Activated CD4-positive, alpha-beta T cell treated with anti-CD3 and anti-CD28 coated beads, Interleukin-2, Interleukin-6, amounts not matched to agents 100 ng/mL and 50 ng/mL, durations not matched to agents 16 hours and 8 hours (primary cell): ENCODE data around the gene SYT14.
A peak's percentile ranks its signal among the peaks of the same experiment; 100 is the strongest.
"Not testable (repeated sequence)": the region's sequence is repeated elsewhere in the genome, so short reads cannot be mapped to it uniquely, and the experiment has no call there.

ENCODE experiments used
- DNase-seq: peaks from one replicate; pipeline ENCODE4 v3.0.0-alpha.2; 2020

SYT14 gene

DNA sequence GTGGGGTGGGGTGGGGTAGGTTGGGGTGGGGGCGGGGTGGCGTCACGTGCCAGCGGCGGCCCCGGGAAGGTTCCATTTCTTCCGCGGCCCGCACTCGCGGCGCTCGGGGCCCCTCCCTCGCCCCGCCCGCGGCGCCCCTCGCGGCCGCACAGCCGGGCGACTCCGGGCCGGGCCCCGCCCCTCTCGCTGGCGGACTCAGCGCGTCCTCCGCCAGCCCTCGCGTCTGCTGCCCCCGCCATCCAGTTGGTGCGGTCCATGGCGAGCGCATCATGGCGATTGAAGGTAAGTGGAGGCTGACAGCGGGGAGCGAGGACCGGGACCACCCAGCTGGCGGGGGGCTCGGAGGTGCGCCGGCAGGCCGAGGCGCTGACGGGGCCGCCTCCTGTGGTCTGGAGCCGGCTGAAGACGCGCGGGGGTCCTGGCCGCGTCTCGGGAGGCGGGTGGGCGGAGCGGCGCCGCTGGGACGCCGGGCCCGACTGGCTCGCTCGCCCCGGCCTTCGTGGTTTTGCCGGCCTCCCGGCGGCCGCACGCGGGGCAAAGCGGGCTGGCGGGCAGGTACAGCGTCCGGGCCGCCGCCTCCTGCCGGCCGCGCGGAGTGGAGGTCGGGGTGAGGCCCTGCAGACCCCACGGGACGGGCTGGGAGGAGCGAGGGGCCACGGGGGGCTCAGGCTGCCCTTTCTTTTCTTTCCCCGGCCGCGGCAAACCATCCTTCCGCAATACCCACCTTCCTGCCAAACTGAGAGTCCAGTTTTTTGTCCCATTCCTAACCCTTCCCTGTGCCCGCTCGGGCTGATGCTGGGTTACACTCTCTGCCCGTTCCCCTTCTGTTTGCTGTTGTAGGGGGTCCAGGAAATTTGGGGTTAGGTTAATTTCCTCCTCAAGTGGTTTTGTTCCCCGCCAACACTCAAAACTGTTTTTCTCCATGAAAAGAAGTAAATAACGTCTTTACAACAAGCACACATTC, at the start of gene SYT14:
TSS of gene SYT14 (plus strand) at position 222 of the 964 bp plus-strand sequence. CDS start at position 270, 48 bp downstream.
- no peak for DNase-seq

DNA sequence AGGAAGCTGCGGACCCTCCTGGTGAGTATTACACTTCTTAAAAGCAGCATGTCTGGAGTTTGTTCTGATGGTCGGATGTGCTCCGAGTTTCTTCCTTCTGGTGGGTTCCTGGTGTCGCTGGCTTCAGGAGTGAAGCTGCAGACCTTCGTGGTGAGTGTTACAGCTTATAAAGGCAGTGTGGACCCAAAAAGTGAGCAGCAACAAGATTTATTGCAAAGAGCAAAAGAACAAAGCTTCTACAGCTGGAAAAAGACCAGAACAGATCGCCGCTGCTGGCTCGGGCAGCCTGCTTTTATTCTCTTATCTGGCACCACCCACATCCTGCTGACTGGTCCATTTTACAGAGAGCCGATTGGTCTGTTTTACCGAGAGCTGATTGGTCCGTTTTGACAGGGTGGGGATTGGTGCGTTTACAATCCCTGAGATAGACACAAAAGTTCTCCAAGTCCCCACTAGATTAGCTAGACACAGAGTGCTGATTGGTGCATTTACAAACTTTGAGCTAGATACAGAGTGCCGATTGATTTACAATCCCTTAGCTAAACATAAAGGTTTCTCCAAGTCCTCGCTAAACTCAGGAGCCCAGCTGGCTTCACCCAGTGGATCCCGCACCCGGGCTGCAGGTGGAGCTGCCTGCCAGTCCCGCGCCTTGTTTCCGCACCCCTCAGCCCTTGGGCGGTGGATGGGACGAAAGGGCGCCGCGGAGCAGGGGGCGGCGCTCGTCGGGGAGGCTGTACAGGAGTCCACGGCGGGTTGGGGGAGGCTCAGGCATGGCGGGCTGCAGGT, 49.5 kb upstream of the SYT14 start:
- DNase-seq = not testable (repeated sequence)

DNA sequence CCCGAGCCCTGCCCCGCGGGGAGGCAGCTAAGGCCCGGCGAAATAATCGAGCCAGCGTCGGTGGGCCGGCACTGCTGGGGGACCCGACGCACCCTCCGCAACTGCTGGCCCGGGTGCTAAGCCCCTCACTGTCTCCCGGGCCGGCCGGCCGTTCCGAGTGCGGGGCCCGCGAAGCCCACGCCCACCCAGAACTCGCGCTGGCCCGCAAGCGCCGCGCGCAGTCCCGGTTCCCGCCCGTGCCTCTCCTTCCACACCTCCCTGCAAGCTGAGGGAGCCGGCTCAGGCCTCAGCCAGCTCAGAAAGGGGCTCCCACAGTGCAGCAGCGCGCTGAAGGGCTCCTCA, 49.0 kb upstream of the SYT14 start:
- DNase-seq = no peak

DNA sequence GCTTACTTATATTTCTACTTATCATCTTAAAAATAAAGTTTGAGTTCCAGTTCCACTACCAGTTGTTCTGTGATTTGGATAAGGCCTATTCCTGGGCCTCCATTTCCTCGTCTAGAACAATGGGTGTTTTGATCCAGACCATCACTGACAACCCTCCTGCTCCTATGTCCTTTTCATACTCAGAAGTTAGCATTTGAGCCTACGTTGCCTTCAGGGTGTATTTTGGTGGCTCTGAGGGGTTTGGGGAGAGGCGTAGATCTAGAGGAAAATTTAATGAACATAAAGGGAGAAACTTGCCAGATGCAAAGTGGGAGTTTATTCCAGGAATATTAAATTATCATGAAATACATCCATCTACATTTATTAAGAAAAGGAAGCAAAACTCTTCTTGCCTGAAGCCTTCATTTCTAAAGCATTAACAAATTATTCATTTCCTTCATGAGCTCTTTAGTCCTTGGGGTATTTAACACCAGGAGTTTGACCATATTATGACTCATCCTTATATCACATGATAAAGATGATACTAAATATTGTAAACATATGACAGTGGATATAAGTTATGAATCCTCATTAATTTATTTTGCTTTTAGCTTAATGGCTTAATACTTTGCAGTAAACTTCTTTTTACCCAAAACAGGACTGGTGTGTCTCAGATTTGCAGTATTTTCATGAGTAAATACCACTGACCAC, 47.2 kb upstream of the SYT14 start:
- DNase-seq = no peak

DNA sequence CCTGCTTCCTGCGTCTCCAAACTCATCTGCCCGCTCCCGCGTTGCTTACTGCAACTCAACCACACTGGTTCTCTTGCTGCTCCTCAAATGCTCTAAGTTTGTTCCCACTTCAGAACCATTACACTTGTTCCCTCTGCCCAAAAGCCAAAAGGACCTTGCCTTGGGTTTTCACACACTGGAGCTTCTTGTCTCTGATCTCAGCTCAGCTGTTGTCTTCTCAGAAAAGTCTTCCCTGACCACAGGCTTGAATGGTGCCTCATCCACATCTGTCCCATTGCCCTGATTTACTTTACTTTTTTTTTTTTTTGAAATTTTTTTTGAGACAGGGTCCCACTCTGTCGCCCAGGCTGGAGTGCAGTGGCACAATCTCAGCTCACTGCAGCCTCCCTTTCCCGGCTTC, 44.3 kb upstream of the SYT14 start:
- no peak for DNase-seq

DNA sequence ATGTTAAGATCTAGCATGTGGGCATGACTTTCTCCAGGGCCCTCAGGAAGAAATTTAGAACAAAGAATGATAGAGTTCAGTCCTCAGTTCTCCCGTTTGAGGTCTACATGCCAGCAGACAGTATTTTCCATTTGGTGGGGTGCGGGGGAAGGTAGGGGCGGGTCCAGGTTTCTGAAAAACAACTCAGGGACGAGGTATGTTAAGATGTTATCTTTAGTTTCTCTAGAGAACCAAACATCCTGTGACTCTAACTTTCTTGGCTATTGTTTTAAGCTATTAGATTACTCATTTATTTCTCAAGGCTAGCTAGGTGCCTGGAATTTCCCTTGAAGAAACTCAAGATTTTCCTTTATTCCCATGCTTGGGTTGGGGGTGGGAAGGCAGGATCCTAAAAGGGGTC, 42.3 kb upstream of the SYT14 start:
- no peak for DNase-seq

DNA sequence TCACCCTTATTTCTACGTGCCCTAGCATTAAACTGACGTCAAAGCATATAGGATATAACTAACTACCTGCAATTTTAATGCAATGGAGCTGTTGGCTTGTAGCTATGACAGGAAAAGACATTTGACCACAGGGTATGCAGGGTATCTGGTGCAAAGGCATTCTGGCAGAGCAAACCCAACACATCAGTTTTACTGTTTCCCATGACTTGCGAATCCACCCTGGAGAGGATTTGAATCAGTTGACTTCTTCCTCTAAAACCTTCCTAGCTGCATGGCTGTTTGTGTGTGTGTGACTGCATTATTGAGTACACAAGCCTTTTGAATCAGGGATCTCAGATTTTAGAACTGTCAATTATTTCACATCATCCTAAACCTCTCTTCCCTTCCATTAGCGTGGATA, 41.7 kb upstream of the SYT14 start:
- no peak for DNase-seq

DNA sequence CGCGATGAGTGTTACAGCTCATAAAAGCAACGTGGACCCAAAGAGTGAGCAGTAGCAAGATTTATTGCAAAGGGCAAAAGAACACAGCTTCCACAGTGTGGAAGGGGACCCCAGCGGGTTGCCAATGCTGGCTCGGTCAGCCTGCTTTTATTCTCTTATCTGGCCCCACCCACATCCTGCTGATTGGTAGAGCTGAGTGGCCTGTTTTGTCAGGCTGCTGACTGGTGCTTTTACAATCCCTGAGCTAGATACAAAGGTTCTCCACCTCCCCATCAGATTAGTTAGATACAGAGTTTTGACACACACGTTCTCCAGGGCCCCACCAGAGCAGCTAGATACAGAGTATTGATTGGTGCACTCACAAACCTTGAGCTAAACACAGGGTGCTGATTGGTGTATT, 39.7 kb upstream of the SYT14 start:
- DNase-seq = not testable (repeated sequence)

DNA sequence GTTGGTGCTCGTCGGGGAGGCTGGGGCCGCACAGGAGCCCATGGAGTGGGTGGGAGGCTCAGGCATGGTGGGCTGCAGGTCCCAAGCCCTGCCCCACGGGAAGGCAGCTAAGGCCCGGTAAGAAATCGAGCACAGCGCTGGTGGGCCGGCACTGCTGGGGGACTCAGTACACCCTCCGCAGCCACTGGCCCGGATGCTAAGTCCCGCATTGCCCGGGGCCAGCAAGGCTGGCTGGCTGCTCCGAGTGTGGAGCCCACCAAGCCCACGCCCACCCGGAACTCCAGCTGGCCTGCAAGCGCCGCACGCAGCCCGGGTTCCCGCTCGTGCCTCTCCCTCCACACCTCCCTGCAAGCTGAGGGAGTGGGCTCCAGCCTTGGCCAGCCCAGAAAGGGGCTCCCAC, 39.2 kb upstream of the SYT14 start:
- not testable (repeated sequence) for DNase-seq

DNA sequence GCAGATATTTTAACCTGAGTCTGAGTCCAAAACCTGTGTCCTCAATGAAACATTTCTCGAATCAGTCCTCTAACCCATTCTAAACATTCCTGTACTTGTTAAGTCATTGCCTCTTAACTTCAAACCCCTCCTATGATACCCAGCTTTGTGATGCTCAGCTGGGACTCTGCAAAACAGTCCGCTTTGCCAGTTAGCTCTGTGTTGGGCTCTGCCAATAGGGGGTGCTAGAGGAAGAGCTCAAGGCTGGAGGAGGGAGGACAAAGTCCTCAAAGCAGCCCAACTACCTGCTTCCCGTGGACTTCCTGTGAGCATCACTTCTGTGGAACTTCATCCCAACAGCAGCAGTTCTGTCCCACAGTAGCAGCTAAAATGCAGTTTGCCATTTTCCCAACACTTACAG, 38.1 kb upstream of the SYT14 start:
- DNase-seq = peak; percentile 53

DNA sequence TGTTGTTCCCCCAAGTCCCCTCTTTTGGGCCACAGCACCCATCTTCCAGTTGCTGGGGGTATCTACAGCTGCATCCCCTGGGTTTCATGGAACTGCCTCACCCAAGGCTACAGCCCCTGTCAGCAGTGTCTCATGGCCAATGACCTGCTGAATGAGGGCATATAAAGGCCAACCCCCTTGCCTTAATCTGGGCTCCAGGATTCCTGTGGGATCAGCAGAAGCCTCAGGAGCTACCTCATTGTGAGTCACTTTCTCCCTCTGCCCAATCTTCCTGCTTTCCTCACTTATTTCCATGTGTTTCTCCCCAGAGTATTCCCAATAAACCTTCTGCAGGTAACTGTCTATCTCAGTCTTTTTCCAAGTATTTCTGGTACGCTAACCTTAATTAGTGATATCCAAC, 37.3 kb upstream of the SYT14 start:
- no peak for DNase-seq

DNA sequence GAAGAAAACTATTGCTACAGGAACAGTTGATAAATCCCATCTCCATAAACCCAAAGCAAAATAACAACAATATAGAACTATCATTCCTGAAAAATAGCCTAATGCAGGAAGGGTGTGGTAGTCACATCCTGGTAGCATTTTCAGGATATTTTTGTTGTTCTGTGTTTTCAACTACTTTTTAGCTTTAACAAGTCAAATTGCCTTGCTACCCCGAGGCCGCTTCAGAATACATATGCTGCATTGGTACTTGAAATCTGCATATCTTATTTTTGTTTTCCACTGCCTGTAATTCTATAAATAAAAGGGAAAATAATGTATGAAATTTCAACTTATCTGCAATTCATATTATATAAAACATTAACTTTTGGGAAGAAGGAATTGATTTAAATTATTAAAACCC, 36.8 kb upstream of the SYT14 start:
- DNase-seq = no peak

DNA sequence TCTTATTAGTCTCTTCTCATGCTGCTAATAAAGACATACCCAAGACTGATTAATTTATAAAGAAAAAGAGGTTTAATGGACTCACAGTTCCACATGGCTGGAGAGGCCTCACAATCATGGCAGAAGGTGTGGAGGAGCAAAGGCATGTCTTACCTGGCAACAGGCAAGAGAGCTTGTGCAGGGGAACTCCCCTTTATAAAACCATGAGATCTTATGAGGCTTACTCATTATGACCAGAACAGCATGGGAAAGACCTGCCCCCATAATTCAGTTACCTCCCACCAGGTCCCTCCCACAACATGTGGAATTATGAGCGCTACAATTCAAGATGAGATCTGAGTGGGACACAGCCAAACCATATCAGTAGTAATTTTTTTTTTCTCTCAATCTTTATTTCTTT, 33.2 kb upstream of the SYT14 start:
- DNase-seq = not testable (repeated sequence)

DNA sequence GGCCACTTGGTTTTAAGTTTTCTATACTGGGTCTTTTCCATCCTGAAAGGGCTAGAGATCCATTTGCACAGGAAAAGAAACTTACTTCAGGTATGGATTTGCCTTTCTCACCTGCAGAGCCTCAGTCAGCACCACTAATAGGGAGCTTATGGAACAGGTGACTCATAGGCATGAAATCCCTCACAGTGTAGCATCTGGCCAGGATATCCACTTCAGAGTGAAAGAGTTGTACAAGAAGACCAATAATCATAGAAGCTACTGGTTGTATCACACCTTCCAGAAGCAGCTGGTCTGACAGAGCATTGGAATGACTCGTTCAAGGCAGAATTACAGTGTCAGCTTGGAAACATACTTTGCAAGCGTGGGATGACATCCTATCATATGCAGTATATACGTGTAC, 26.3 kb upstream of the SYT14 start:
- DNase-seq = no peak

DNA sequence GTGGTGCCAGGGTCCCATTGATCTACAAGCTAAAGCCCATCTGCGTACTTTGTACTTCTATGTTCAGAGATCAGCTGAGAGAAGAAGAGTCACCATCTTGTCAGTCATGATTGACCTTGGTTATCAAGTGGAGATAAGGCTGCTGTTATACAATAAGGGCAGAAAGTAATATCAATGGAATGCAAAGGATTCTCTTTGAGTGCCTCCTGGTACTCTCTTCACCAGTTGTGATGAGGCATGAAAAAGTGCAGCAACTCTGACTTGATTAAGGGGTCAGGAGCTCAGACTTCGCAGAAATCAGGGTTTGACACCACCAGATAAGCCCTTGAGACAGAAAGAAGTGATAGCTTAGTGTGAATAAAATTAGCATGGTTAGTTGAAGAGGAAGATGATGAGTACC, 25.7 kb upstream of the SYT14 start:
- DNase-seq = no peak

DNA sequence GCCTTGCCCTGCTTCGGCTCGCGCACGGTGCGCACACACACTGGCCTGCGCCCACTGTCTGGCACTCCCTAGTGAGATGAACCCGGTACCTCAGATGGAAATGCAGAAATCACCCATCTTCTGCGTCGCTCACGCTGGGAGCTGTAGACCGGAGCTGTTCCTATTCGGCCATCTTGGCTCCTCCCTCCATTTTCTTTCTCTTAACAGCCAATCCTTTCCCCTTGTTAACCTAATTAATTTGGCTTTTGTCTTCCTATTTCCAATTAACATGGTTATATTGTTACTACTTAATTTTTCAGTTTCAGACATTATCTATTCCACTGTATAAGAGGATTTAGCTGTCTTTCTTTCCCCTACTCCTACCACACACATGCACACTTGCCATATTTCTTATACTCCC, 18.4 kb upstream of the SYT14 start:
- not testable (repeated sequence) for DNase-seq

DNA sequence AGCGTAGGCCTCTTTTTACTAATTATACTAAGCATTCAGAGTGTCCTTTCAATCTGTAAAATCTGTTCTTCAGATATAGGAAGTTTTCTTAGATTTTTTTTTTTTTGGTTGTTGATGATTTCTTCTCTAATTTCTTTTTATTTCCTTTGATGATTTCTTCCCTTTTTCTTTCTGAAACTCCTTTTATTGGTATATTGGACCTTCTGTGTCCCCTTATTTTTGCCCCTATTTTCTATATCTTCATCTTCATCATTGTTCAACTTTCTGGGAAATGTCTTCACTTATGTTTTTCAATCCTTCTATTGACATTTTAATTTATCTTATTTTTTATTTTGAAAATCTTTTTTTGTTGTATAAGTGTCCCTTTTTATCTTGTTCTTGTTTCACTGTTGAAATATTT, 17.2 kb upstream of the SYT14 start:
- no peak for DNase-seq

DNA sequence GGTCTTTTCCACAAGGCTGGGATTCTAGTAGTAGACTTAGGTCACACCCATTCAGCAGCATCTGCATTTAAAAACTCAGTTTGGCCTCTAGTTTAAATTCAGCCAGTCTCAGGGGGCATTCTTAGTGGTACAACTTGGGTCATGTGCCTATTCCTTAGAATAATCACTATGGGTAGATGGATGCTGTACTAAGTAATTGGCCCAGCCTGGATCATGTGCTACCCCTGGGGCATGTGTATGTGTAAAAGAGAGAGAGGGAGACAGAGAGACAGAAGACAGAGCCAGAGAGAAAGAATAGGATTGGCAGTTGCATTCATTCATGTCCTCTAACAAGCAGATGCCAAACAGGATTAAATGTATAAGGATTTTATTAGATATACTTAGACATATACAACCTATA, 13.6 kb upstream of the SYT14 start:
- no peak for DNase-seq

DNA sequence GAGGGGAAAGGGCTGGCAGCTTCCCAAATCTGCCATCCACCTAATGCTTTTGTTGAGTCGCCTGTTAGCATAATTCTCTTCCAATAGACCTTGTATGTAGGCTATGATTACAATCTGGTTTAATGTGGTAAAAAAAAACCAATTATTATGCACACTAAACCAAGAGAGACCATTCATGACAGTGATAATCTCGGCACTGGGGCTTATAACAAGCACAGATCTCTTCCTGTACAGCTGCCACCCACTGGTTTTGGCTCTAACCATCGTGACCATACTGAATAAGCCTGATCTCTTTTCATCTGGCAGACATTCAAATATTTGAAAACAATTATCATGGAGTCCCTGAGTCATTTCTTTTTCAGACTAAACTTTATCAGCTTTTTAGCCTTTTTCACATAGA, 12.0 kb upstream of the SYT14 start:
- DNase-seq = no peak

DNA sequence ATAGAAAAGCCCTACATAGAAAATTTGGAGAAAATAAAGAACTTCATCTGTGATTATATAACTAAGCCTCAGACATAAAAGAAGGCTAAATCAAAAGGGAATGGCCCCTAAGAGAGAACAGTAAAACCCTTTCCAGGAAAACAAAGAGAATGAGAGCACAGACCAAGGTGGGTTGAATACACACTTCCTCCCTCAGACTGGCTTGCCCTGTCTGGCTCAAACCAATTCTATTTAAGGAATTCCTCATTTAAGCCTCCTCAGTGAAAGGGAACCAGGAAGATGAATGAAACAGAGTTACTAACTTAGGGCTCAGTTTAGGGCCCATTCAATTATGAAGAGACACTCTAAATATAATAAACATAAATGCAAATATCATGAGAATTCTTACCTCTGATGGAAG, 10.6 kb upstream of the SYT14 start:
- no peak for DNase-seq

DNA sequence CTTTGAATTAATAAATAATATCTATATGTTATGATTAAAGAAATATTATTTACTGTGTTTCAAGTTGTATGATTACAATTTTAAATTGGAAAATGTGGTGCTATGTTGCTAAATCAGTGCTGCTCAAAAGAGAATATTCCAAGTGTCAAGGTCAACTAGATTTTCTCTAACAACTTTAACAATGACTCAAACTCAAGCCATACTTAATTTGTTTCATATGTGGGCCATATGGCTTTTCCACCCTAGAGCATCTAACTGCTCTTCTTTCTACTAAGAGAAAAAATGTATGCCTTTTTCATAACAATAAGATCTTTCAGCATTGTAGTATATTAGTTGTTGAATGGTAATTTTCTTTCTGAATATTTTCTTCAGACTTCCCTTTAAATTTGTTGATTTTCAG, 8.3 kb upstream of the SYT14 start:
- no peak for DNase-seq

DNA sequence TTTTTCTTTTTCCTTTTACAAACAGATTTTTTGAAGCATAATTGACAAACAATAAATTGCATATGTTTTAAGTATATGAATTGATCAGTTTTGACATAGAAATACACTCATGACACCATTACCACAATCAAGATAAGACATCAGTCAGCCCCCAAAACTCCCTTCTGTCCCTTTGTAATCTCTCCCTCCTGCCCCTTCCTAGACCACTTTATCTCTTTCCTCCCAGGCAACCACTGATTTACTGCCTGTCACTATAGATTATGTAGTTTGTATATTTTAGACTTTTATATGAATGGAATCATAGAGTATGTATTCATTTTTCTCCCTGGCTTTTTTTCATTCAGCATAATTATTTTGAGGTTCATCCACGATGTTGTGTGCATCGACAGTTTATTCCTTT, 6.9 kb upstream of the SYT14 start:
- no peak for DNase-seq

DNA sequence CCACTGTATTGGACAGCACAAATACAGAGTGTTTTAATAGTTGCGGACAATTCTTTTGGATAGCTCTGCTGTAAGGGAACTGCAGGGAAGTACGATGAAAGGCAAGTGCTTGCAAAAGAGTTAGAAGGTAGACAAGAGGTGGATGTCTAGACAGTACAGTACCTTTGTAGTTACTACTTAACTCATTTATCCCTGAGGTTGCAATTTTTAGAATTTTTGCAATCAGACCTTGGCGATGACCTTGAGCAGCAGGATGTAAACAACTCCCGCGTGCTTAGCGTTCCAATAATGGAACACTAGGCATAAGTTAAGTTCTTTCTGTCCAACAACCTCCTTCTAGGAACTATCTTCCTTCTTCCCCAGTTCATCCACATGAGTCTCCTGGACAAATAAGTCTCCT, 1.9 kb upstream of the SYT14 start:
- no peak for DNase-seq

DNA sequence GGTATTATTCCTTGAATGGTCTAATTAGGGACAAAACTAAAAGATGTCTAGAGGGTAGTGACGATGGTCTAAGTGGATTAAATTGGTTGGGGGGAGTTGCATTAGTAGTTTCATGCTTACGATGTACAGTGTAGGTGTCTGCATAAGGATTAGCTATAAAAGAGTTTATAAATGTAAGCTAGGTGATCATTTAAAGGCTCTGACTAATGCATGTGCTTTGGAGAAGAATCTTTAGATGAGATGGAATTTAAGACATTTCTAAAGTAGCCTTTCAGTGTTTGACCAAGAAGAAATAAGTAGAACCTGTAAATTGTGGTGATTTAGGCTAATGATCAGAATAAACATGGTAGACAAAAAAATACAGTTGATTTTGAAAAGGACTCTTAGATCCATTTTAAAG, 7.4 kb downstream of the SYT14 start:
- no peak for DNase-seq
